Measurements from ENCODE around the gene CFAP57.

CFAP57 gene

DNA sequence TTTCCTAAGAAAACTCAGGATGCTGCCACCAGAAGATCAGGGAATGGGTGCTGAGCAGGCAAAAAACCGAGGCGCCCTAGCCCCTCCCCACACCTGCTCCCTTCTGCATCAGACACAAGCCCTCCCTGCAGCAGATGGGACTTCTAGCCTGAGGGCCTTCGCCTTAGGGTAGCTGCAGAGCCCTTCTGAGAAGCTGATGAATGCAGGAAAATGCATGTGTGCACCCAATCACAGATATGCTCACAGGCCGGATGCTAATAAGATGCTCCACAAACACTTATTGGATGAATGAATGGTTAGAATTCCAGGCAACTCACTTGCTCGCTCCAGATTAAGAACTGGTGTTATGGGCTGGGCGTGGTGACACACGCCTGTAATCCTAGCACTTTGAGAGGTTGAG is 120.1 kb downstream of the CFAP57 start:
- no peak overlapping the region for H3K4me3 ChIP-seq (ENCODE audit: control insufficient read depth, low read depth, low read length)
- DNase-seq (ENCODE audit: low read depth): no peak
- TF ChIP-seq, protein P1, sequence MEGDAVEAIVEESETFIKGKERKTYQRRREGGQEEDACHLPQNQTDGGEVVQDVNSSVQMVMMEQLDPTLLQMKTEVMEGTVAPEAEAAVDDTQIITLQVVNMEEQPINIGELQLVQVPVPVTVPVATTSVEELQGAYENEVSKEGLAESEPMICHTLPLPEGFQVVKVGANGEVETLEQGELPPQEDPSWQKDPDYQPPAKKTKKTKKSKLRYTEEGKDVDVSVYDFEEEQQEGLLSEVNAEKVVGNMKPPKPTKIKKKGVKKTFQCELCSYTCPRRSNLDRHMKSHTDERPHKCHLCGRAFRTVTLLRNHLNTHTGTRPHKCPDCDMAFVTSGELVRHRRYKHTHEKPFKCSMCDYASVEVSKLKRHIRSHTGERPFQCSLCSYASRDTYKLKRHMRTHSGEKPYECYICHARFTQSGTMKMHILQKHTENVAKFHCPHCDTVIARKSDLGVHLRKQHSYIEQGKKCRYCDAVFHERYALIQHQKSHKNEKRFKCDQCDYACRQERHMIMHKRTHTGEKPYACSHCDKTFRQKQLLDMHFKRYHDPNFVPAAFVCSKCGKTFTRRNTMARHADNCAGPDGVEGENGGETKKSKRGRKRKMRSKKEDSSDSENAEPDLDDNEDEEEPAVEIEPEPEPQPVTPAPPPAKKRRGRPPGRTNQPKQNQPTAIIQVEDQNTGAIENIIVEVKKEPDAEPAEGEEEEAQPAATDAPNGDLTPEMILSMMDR (conservative IDR thresholded peaks at IDR 0.05; ENCODE audit: control insufficient read depth, insufficient read depth, low read depth, low read length): no peak

DNA sequence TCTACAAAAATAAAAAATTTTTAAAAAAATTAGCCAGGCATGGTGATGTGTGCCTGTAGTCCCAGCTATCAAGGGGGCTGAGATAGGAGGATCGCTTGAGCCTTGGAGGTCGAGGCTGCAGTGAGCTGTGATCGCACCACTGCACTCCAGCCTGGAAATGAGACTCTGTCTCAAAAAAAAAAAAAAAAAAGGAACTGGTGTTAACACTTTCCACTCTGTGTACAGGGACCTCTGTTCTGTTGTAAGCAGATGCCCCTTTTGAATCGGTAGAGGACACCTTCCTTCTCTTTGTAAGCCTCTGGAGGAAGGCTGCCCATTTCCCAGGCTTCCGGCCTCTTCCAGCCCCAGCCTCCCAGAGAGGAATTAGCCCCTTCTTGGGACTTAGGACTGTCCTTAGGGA is 120.5 kb downstream of the CFAP57 start:
- H3K4me3 ChIP-seq (ENCODE audit: control insufficient read depth, low read depth, low read length): no peak overlapping the region
- TF ChIP-seq, protein P1 (conservative IDR thresholded peaks at IDR 0.05; ENCODE audit: control insufficient read depth, insufficient read depth, low read depth, low read length): no peak
- DNase-seq (ENCODE audit: low read depth): no peak

DNA sequence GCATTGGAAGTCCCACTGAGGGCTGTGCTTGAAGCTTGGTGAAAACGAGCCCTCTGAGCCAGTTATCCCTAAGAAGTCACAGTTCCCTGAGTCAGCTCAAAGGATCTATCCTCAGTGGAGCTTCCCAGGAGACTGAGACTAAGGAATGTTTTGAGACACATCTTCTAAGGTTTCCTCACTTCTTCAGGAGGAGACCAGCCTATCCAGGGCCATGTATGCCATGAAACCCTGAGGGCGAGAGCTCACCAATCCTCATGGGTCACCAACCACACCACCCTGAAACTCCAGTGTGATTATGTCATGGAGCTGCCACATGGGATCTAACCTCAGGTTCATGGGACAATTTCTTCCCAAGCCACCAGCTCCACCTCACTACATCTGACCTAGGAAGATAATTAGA is 121.0 kb downstream of the CFAP57 start:
- no peak overlapping the region for H3K4me3 ChIP-seq (ENCODE audit: control insufficient read depth, low read depth, low read length)
- DNase-seq (ENCODE audit: low read depth): no peak
- TF ChIP-seq, protein P1 (conservative IDR thresholded peaks at IDR 0.05; ENCODE audit: control insufficient read depth, insufficient read depth, low read depth, low read length): no peak

DNA sequence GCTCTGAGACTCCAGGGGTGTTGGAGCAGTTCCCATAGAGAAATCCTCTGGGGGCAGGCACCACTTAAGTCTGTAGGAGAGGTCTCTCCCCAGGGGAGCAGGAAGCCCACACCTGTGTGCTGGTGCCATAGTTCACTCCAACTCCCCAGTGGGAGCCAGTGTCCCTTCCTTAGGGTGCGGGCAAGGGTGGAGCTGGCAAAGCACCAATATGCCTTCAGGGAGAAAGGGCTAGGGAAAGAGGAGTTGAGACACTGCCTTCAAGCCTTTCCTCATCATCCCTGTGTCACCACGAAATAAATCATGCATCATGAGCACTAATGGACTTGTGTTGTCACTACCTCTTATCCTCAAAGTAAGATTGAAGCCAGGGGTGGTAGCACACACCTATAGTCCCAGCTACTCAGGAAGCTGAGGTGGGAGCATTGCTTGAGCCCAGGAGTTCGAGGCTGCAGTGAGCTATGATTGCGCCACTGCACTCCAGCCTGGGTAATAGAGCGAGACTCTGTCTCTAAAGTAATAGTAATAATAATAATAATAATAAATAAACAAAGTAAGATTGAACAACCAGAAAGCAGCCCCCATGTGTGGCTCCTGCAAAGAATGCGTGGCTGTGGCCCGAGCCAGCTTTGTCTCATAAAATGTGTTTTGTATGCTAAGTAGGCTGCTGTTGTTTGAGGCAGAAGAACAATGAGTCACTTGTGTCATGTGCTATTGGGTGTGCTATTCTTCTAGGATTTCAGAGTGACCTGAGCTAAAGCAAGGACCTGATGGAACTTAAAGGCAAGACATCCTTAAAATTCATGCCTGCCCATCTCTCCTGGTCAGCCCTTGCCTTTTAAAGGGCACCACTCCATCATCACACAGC is 122.0 kb downstream of the CFAP57 start:
- DNase-seq (ENCODE audit: low read depth): peak; percentile 74
- TF ChIP-seq, protein P1 (conservative IDR thresholded peaks at IDR 0.05; ENCODE audit: control insufficient read depth, insufficient read depth, low read depth, low read length): no peak
- H3K4me3 ChIP-seq (ENCODE audit: control insufficient read depth, low read depth, low read length): no peak overlapping the region

DNA sequence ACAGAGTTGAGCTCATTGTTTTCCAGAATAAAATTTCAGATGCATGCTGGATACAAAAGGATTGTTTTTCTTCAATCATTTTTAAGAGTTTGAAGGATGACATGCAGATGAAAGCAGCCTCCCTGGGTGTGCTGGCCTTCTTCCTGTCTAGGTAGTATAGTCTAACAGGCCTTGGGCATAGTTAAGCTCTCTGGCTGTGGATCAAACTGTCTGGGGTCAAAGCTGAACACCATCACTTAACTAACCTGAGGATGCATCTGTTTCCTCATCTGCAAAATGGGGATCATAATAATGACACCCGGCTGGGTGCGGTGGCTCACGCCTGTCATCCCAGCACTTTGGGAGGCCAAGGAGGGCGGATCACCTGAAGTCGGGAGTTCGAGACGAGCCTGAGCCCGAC is 122.6 kb downstream of the CFAP57 start:
- TF ChIP-seq, protein P1 (conservative IDR thresholded peaks at IDR 0.05; ENCODE audit: control insufficient read depth, insufficient read depth, low read depth, low read length): no peak
- DNase-seq (ENCODE audit: low read depth): no peak
- no peak overlapping the region for H3K4me3 ChIP-seq (ENCODE audit: control insufficient read depth, low read depth, low read length)

DNA sequence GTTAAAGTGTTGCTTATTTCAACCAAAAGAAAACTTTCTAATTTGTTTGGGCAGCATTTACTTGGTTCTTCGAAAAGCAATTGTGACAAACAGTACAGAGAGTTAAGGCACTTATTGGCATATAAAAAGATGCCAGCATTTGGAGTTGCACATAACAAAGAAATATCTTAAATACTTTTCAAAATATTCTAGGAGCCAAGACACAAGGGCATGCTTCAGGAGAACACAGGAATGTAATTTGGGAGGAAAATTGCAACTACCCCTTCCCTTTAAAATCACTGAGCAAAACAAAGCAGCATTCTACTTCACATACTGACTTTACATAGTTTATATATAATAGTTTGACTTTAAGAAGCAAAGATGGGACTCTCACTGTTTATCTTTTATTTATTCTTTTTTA is 124.1 kb downstream of the CFAP57 start:
- no peak overlapping the region for H3K4me3 ChIP-seq (ENCODE audit: control insufficient read depth, low read depth, low read length)
- TF ChIP-seq, protein P1 (conservative IDR thresholded peaks at IDR 0.05; ENCODE audit: control insufficient read depth, insufficient read depth, low read depth, low read length): no peak
- DNase-seq (ENCODE audit: low read depth): no peak

Measured in fibroblast of mammary gland (primary cell).